Islet precursor cell (in vitro differentiated cells): Measurements from ENCODE around the gene CFL1.

ENCODE experiments used
- DNase-seq: peaks from one replicate; pipeline ENCODE4 v3.0.0-alpha.2; 2018

Gene CFL1

GRCh38 chr11:65887723-65888162 lies 29.8 kb upstream of the CFL1 start:
- no peak for DNase-seq

GRCh38 chr11:65886826-65887722 lies 29.1 kb upstream of the CFL1 start:
- DNase-seq, result no peak

- DNase-seq, result no peak
Measured at GRCh38 chr11:65885808-65886536, 28.0 kb upstream of the CFL1 start.

- DNase-seq, result no peak
Measured at GRCh38 chr11:65885231-65885630, 27.3 kb upstream of the CFL1 start.

- DNase-seq, result peak; percentile 86
Measured at GRCh38 chr11:65884716-65885092, 26.7 kb upstream of the CFL1 start.

- no peak for DNase-seq
Measured at GRCh38 chr11:65883786-65884715, 26.1 kb upstream of the CFL1 start.

- no peak for DNase-seq
Measured at GRCh38 chr11:65883058-65883761, 25.2 kb upstream of the CFL1 start.

- no peak for DNase-seq
Measured at GRCh38 chr11:65882120-65883057, 24.4 kb upstream of the CFL1 start.

GRCh38 chr11:65880844-65881421 lies 23.0 kb upstream of the CFL1 start:
- no peak for DNase-seq

GRCh38 chr11:65880027-65880426 lies 22.0 kb upstream of the CFL1 start:
- DNase-seq, result no peak

- DNase-seq, result no peak
Measured at GRCh38 chr11:65879617-65880016, 21.6 kb upstream of the CFL1 start, which contains the start of gene CTSW. TSS of gene CTSW (plus strand) at chr11:65879837. CDS start at chr11:65879855, 18 bp downstream.

- DNase-seq, result peak; percentile 97
Measured at GRCh38 chr11:65873318-65874156, 15.6 kb upstream of the CFL1 start.

GRCh38 chr11:65872586-65873317 lies 14.8 kb upstream of the CFL1 start, which contains the start of gene EFEMP2:
TSS of gene EFEMP2 (minus strand) at chr11:65872800. CDS start at chr11:65872354, 446 bp downstream.
- no peak for DNase-seq

GRCh38 chr11:65871811-65872548 lies 14.0 kb upstream of the CFL1 start:
- DNase-seq, result peak; percentile 78

GRCh38 chr11:65870706-65871681 lies 13.0 kb upstream of the CFL1 start:
- no peak for DNase-seq

- DNase-seq, result no peak
Measured at GRCh38 chr11:65870307-65870658, 12.3 kb upstream of the CFL1 start.
